Muscle layer of colon (tissue), 2 donors: Measurements from ENCODE around the gene GAS7.

Experiments
- H3K27ac ChIP-seq: one replicate; pipeline ENCODE4 v1.7.0; 2013; ENCODE audit warnings: low read depth, mild to moderate bottlenecking, low read length, moderate library complexity
- H3K27me3 ChIP-seq, 2 donors: one replicate each; pipeline ENCODE4 v1.7.0; 2013; ENCODE audit warnings: low read length in 2 of 2, mild to moderate bottlenecking in 2 of 2; ENCODE audit not compliant: insufficient read depth in 2 of 2, control insufficient read depth in 1 of 2
- H3K36me3 ChIP-seq: one replicate; pipeline ENCODE4 v1.7.0; 2013; ENCODE audit warnings: mild to moderate bottlenecking, low read length; ENCODE audit not compliant: insufficient read depth
- H3K4me1 ChIP-seq: one replicate; pipeline ENCODE4 v1.7.0; 2013; ENCODE audit warnings: mild to moderate bottlenecking, low read length; ENCODE audit not compliant: insufficient read depth
- H3K4me3 ChIP-seq, 2 donors: one replicate each; pipeline ENCODE4 v1.7.0; 2013; ENCODE audit warnings: low read length in 2 of 2, low read depth in 1 of 2, mild to moderate bottlenecking in 1 of 2, moderate library complexity in 1 of 2
- H3K9ac ChIP-seq: one replicate; pipeline ENCODE4 v1.7.0; 2013; ENCODE audit warnings: low read length
- H3K9me3 ChIP-seq: one replicate; pipeline ENCODE4 v1.7.0; 2013; ENCODE audit warnings: mild to moderate bottlenecking, low read length
- donor health status: abdominal sarcoma.
- donor health status: Adenocarcinoma of cecum.

Gene GAS7

DNA sequence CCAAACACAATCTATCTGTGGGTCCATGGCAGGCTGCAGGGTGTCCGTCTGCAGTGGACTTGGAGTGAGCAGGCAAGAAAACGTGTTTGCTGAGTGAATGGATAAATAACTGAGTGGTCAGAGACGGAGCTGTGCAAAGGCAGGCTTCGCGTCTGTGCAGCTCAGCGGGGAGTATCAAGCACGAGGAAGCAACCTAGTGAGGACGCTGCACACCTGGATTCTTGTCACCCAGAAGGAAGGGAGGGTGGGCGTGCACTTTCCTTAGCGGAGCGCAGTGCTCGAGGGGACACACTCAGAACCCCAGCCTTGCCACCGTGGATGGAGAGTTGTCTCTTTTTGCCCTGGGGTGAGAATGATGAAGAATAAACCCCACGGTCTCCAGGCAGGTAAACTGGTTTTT lies 291.8 kb downstream of the GAS7 start:
- H3K27ac ChIP-seq, result no peak overlapping the region
- H3K27me3 ChIP-seq, result peaks cover 0 to 4% of the 10 kb centered on the region in 2 donors

DNA sequence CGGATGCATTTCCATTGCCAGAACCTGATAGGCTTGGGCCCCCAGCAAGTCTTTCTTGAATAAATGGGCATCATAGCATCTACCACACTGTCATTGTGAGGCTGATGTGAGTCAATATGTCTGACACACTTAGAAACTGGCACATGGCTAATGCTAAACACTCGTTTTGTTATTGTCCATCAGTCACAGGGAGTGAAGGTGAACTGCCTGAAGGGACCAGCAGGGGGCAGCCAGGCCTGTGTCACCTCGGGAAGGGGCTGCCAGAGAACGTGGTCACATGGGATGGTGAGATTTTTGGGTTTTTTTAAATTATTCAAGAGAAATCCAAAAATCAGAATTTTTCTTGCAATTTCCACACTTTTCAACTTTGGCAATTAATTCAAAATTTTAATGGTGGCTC lies 292.5 kb downstream of the GAS7 start:
- H3K4me3 ChIP-seq, result no peak overlapping the region
- peaks cover 0 to 4% of the 10 kb centered on the region in 2 donors for H3K27me3 ChIP-seq
- no peak overlapping the region for H3K27ac ChIP-seq
- peaks cover 5% of the 10 kb centered on the region for H3K4me1 ChIP-seq
- no peaks in the 10 kb centered on the region for H3K36me3 ChIP-seq
- no peaks in the 10 kb centered on the region for H3K9me3 ChIP-seq
- no peak overlapping the region for H3K9ac ChIP-seq

More for the DNA sequence above, 291.8 kb downstream of the GAS7 start:
- Histone ChIP-seq H3K9ac (no peak overlapping the region), H3K4me3 (no peak overlapping the region), H3K36me3 (no peaks in the 10 kb centered on the region), H3K4me1 (peaks cover 5% of the 10 kb centered on the region), H3K9me3 (no peaks in the 10 kb centered on the region)

DNA sequence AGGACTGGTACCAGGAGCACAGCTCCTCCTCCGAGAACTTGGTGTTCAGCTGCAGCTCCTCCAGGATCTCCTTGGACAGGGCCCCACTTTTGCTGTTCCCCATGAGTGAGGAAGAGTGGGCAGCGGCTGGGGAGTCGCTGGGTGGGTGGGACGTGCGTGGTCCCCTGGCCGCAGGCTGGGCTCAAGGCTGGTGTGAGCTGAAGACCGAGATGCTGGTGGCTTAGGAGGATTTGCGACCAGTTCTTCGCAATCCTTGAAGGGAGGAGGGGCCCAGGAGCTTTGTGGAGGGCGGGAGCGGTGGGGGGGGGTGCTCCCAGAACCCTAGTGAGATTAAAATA lies 293.4 kb downstream of the GAS7 start, which contains the start of gene RCVRN:
TSS of gene RCVRN (minus strand) at position 194 of the 338 bp plus-strand sequence. CDS start at position 103, 91 bp downstream.
- H3K9me3 ChIP-seq, result no peaks in the 10 kb centered on the region
- no peak within 1 kb of the TSS for H3K4me3 ChIP-seq
- H3K27ac ChIP-seq, result no peak within 1 kb of the TSS
- peaks cover 0 to 4% of the 10 kb centered on the region in 2 donors for H3K27me3 ChIP-seq
- H3K9ac ChIP-seq, result no peak within 1 kb of the TSS
- no peaks in the 10 kb centered on the region for H3K36me3 ChIP-seq
- H3K4me1 ChIP-seq, result peaks cover 8% of the 10 kb centered on the region

DNA sequence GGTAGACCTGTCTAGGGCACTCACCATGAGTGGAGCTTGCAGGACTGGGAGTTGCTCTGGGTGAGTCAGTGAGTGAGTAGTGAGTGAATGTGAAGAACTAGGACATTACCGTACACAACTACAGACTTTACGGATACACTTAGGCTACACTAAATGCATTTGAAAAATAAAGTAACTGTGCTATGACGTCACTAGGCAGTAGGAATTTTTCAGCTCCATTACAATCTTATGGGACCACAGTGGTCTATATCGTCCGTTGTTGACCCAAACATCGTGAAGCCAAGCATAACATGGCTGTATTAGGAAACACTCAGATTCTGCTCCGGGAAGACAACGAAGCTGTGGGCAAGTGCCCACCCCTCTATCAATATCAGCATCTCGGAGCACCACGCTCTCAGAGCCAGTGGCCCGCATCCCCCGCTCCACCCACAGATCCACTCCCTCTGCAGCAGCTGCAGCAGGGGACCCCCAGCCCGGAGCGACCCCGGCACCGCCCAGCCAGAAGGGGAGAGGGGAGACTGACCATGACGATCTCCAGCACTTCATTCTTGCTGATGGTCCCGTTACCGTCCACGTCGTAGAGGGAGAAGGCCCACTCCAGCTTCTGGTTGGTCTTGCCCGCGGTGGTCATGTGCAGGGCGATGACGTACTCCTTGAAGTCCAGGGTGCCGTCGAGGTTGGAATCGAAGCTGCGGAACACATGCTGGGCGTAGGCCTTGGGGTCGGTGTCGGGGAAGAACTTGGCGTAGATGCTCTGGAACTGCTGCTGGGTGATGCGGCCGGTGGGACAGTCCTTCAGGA lies 293.9 kb downstream of the GAS7 start:
- no peaks in the 10 kb centered on the region for H3K9me3 ChIP-seq
- H3K36me3 ChIP-seq, result no peaks in the 10 kb centered on the region
- H3K4me1 ChIP-seq, result peaks cover 14% of the 10 kb centered on the region
- no peak overlapping the region for H3K27ac ChIP-seq
- H3K4me3 ChIP-seq, result no peak overlapping the region
- H3K27me3 ChIP-seq, result peaks cover 0 to 4% of the 10 kb centered on the region in 2 donors
- no peak overlapping the region for H3K9ac ChIP-seq

DNA sequence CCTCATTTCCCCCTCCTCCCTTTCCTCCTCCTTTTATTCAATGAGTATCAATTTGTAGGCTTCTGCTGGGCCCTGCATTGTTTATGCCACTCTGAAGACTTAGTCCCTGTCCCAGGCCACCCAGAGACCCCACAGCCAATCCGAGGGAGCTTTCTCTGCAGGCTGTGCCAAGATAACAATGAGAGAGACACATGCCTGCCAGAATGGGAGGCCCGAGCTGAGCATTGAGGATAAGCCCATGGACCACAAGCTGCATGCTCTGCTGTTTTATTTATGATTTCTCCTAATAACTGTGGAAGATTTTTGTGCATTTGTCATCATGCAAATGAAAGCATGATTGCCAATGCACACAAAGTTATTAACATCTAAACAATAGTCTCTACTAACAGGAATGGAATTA lies 296.3 kb downstream of the GAS7 start:
- Histone ChIP-seq H3K27ac (no peak overlapping the region), H3K9me3 (no peaks in the 10 kb centered on the region), H3K27me3 (no peaks in the 10 kb centered on the region), H3K9ac (no peak overlapping the region), H3K4me3 (no peak overlapping the region), H3K36me3 (no peaks in the 10 kb centered on the region), H3K4me1 (peaks cover 9% of the 10 kb centered on the region)

DNA sequence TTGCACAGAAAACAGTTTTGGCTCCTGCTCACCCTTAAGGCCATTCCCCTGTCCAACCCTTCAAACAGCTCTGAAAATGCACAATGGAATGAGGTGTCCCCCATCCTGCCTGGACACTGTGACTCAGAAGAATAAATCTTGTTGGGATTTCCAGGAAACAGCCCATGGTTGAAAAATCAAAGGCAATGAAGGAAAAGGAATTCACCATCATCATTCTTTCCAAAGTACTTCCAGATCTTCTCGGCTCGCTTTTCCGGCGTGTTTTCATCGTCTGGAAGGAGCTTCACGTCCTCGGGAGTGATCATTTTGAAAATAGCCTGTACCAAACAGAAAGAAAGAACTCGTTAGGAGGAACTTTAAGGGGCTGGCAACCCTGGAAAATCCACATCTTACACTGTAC lies 297.6 kb downstream of the GAS7 start:
- Histone ChIP-seq H3K27ac (no peak overlapping the region), H3K4me1 (peaks cover 9% of the 10 kb centered on the region)

DNA sequence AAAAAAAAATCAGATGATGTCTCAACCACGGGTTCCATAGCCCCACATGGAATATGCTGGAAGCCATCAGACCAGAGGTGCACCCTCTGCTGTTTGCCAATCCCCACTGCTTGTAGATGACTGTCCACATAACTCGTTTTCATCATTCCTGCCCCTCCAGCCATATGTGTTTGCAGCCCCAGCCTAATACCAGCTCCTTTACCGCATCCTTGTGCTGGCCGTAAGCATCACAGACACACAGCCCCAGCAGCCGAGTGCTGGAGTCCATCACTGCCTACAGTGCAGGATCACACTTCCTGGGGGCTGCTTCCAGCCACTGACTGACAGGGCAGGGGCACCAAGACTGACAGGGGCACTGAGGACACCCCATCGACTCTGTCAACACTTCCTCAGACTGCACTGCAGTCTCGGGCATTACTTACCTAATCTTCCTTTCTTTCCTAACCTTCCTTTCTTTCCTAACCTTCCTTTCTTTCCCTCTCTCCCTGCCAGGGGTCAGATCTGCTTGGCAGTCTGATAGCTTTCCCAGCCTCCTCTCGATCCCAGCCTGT lies 298.3 kb downstream of the GAS7 start:
- Histone ChIP-seq H3K4me3 (no peak overlapping the region), H3K4me1 (peaks cover 9% of the 10 kb centered on the region), H3K27ac (no peak overlapping the region), H3K36me3 (no peaks in the 10 kb centered on the region), H3K9ac (no peak overlapping the region), H3K9me3 (no peaks in the 10 kb centered on the region), H3K27me3 (no peaks in the 10 kb centered on the region)

More for the DNA sequence above, 297.6 kb downstream of the GAS7 start:
- Histone ChIP-seq H3K9me3 (no peaks in the 10 kb centered on the region), H3K9ac (no peak overlapping the region), H3K36me3 (no peaks in the 10 kb centered on the region), H3K27me3 (no peaks in the 10 kb centered on the region), H3K4me3 (peak overlapping the region in 1 of 2 donors; percentile 16)

DNA sequence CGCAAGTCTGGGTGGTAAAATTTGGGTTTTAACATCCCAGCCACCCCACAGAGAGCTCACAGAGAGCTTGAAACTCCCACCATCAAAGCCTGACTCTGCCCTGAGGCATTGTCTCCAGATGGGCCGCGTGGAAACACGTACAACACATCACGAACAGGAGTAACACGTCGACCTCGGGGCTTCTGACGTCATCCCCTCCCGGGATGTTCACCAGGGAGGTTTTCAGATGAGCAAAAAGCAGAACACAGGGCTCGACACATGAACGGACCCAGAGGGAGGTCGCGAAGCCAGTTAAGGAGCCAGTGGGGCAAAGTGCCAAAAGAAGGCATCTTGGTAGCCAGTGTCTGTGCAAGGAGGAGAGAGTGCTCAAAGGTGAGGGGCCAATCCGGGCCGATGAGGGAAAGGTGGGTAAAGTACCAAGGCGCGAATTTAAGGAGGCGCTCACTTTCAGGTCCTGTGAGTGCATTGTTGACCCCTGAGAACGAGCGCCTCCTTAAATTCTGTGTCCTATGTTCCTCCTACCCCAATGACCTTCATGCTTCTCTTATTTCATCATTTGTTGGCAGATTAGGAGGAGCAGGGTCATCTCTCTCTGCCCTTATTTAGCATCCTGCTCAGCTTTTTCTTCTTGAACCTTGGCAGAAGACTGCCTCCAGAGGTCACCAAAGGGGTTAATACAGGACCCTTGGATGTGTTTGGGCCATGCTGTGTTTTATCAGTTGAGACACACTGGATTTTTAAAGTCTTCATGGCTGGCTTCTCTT lies 298.9 kb downstream of the GAS7 start:
- Histone ChIP-seq H3K9me3 (no peaks in the 10 kb centered on the region), H3K36me3 (no peaks in the 10 kb centered on the region), H3K27ac (no peak overlapping the region), H3K27me3 (no peaks in the 10 kb centered on the region), H3K9ac (no peak overlapping the region), H3K4me3 (no peak overlapping the region), H3K4me1 (peaks cover 9% of the 10 kb centered on the region)

DNA sequence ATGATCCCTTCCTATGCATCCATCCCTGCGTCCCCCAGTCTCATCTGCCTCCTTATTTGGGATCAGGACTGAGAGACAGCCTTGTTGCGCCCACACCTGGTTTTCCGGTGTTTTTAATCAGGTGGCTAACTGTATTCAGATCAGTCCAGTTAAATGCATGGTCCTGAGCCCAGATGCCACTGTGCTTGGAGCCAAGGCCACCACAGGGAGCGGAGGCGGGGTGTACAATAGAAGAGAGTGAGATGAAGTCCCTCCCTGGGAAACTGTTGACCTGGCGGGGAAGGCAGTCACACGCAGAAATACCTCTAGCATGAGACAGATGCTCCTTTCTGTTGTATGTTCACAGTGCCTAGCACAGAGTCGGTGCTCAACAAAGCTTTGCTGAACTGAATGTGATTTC lies 299.6 kb downstream of the GAS7 start:
- no peak overlapping the region for H3K9ac ChIP-seq
- no peak overlapping the region for H3K27ac ChIP-seq
- H3K4me1 ChIP-seq, result peaks cover 9% of the 10 kb centered on the region
- no peaks in the 10 kb centered on the region for H3K27me3 ChIP-seq
- no peak overlapping the region for H3K4me3 ChIP-seq
- H3K36me3 ChIP-seq, result no peaks in the 10 kb centered on the region
- H3K9me3 ChIP-seq, result no peaks in the 10 kb centered on the region

DNA sequence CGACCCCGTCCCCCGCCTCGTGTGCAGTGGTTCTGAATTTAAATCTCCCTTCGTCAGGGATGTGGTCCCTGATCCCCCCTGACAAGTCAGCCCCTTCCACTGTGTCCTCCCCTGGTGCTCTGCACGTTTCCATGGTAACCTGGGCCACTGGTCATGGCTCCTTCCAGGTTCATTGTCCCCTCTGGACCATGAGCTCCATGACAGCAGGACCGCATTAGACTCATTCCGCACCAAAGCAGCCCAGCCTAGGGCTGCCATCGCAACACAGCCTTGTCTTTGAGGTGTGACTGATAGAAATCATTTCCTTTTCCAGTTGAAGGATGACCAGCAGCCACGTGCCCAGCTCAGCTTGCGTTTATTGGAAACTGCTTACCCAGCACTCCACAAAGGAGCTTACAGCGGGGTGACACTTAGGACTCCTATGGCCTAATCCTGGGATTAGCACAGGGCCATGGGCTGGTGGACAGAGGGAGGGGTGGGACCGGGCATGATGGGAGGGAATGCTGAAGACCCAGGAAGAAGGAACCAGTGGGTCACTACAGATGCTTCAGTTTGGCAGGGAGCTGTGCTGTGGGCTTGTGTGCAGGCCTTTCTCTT lies 300.9 kb downstream of the GAS7 start:
- Histone ChIP-seq H3K27me3 (no peaks in the 10 kb centered on the region), H3K4me3 (no peak overlapping the region), H3K27ac (no peak overlapping the region), H3K4me1 (peaks cover 9% of the 10 kb centered on the region), H3K9me3 (no peaks in the 10 kb centered on the region), H3K9ac (no peak overlapping the region), H3K36me3 (no peaks in the 10 kb centered on the region)

DNA sequence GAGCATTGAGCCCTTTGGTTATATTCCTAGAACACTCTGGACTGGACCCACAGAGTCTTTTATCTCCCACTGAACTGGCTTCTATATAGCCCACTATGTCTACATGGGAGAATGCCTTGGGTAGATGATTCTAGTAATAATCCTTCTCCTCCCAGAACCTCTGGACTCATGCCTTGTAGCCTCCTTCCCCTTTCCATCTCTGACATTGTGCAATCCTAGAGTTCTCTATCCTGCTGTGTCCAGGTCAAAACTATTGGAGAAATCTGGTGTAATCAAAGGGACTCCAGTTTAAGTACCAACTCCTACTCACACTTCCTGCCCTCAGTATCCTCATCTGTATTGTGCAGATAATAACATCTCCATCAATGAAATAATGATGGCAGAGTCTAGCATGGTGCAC lies 302.5 kb downstream of the GAS7 start:
- Histone ChIP-seq H3K36me3 (no peaks in the 10 kb centered on the region), H3K27ac (no peak overlapping the region), H3K4me1 (peaks cover 9% of the 10 kb centered on the region), H3K9ac (no peak overlapping the region), H3K27me3 (no peaks in the 10 kb centered on the region), H3K4me3 (no peak overlapping the region), H3K9me3 (no peaks in the 10 kb centered on the region)
